Measurements from ENCODE around the gene MAGEA9B.
"Not testable (repeated sequence)": the region's sequence is repeated elsewhere in the genome, so short reads cannot be mapped to it uniquely, and the experiment has no call there.

MAGEA9B gene

DNA sequence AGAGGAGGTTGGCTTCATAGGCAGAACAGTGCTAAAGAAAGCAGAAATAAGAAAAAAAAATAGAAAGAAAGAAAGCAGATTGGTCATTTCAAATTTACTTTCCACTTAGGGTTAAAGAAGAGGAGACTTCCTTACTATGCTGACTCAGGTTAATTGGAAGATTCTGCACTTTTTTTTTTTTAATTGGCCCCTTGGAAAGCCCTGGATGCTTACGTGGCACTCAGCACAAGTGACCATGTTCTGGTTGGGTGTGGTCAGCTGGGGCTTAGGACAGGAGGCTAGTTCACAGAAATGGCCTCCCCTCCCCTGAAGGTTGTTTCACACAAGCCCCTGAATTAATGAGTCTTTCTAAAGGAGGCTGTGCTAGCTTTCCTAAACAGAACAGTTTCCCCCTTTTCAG lies 14.5 kb downstream of the MAGEA9B start:
- no peak for DNase-seq (ENCODE audit: extremely low read depth, low read depth)
- TF ChIP-seq, protein P1, sequence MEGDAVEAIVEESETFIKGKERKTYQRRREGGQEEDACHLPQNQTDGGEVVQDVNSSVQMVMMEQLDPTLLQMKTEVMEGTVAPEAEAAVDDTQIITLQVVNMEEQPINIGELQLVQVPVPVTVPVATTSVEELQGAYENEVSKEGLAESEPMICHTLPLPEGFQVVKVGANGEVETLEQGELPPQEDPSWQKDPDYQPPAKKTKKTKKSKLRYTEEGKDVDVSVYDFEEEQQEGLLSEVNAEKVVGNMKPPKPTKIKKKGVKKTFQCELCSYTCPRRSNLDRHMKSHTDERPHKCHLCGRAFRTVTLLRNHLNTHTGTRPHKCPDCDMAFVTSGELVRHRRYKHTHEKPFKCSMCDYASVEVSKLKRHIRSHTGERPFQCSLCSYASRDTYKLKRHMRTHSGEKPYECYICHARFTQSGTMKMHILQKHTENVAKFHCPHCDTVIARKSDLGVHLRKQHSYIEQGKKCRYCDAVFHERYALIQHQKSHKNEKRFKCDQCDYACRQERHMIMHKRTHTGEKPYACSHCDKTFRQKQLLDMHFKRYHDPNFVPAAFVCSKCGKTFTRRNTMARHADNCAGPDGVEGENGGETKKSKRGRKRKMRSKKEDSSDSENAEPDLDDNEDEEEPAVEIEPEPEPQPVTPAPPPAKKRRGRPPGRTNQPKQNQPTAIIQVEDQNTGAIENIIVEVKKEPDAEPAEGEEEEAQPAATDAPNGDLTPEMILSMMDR (IDR thresholded peaks at IDR 0.05; ENCODE audit: low read depth, low read length) = no peak

DNA sequence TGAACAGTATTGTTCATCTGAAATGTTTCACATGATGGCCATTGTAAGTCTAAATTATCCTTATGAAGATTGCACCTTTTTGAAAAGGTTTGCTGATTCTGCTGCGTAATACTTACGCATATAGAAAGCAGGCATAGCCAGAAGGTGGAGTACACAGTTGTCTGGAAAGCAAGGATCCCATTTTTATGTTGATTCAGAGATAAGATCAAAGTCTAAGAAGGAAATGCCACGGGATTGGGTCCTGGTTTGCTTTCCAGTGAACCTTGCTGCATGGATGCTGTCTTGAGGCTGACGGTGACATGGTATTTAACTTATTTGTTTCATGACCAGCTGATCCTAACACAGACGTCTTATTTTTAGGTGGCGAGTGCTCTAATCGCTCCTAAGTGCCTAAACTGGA lies 15.5 kb downstream of the MAGEA9B start:
- DNase-seq (ENCODE audit: extremely low read depth, low read depth) = no peak
- TF ChIP-seq, protein P1 (IDR thresholded peaks at IDR 0.05; ENCODE audit: low read depth, low read length) = no peak

DNA sequence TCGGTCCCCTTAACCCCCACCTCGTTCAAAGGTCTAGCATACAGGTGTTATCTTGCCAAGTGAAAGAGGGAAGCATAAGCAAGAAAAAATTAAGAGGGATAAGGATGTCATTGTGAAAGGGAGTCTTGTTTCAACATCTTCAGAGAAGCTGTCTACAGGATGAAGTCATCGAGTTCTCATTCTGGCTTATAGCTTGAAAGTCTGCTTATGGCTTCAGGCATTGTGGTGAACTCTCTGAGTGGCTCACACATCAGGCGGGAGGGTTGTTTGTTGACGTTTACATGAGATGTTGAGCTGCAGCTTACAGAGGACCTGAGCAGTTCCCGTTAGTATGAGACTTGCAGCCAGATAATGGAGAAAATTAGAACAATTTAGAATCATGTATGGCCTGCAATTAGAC lies 16.6 kb downstream of the MAGEA9B start:
- DNase-seq (ENCODE audit: extremely low read depth, low read depth) = peak; percentile 23
- TF ChIP-seq, protein P1 (IDR thresholded peaks at IDR 0.05; ENCODE audit: low read depth, low read length) = no peak

DNA sequence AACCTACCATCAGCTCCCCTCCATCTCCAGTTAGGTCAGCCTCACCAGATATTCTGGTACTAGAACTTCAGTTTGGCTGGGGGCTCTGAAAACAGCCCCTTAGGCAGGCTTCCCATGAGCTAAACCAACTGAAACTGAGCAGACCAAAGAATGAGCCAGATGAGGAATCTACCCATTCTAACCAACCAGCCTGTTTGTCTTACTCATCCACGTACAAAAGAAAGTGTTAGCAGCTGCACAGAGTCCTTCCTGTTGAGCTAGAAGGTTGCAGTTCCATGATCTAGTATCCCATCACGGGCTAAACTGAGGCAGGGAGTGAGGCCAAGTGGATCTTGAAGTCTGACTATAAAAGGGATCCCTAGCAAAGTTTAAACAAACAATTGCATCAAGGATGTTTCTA lies 17.5 kb downstream of the MAGEA9B start:
- DNase-seq (ENCODE audit: extremely low read depth, low read depth) = no peak
- TF ChIP-seq, protein P1 (IDR thresholded peaks at IDR 0.05; ENCODE audit: low read depth, low read length) = no peak

DNA sequence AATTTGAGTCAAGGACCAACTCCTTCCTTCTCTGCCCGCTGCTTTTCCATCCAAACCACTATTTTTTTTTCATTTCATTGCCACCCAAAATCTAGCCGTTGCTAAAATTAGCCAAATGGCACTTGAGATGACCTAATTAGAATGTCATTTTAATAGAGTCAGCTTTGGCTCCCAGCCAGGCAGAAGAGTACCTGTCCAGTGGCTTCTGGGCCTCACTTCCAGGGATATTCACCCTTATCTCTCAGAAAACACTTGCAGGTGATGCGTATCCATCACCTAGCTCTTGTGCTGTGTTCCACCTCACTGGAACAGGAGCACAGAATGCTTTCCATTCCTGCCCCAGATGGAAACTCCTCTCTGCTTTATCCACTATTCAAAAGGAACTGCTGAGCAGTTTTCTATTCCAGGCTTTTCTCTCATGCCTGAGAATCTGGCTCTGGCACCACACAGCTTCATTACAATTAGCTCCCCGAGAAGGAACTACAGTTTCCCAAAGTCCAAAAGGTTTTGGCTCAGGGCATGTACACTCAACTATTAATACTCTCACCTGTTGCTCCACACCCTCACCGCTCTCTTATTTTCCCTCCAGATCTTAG lies 18.5 kb downstream of the MAGEA9B start:
- no peak for DNase-seq (ENCODE audit: extremely low read depth, low read depth)
- TF ChIP-seq, protein P1 (IDR thresholded peaks at IDR 0.05; ENCODE audit: low read depth, low read length) = no peak

DNA sequence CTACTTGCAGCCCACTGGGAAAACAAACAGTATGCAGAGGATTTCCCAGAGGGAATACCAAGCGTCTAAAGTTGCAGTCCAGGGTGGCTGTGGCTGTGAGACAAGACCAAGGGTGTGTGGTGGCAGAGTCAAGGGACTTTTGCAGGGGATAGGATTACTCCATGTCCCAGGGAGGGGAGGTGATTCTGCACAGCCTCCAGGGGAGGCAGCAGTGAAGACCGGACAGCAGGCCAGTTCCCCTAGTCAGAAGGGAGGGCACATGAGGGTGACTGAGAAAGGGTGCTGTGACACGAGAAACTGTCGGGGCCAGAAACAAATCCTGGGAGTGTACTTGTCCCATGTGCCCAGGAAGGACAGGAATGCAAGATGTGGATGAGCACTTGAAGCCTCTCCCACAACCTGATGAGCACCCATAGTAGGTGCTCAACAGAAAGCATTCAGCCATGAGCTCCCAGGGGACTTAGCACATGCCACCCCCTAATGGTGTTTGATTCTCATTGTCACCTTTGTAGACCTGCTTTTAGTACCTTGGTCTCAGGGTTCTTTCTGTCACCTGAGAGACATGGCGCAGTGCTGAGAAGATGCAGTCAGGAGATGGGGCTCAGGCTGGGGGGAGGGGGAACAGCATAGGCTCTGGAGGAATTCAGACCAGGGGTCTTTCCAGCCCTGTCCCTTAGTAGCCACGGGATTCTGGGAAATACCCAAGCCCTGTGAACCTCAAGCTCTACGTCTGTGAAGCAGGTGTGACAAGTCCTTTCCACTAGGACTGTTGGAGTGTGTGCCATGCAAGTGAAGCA lies 19.4 kb downstream of the MAGEA9B start:
- DNase-seq (ENCODE audit: extremely low read depth, low read depth) = no peak
- TF ChIP-seq, protein P1 (IDR thresholded peaks at IDR 0.05; ENCODE audit: low read depth, low read length) = no peak

DNA sequence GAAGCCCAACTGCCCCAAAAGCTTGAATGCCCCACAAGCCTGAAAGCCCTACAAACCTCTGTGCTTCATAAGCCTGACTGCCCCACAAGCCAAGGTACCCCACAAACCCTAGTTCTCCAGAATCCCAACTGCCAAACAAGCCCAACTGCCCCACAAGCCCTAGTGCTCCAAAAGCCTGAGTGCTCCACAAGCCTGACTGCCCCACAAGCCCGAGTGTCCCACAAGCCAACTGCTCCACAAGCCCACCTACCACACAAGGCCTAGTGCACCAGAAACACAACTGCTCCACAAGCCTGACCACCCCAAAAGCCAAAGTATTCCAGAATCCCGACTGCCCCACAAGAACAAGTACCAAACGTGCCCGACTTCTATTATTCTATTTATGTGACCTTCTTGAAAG lies 23.9 kb downstream of the MAGEA9B start:
- TF ChIP-seq, protein P1 (IDR thresholded peaks at IDR 0.05; ENCODE audit: low read depth, low read length) = no peak
- no peak for DNase-seq (ENCODE audit: extremely low read depth, low read depth)

DNA sequence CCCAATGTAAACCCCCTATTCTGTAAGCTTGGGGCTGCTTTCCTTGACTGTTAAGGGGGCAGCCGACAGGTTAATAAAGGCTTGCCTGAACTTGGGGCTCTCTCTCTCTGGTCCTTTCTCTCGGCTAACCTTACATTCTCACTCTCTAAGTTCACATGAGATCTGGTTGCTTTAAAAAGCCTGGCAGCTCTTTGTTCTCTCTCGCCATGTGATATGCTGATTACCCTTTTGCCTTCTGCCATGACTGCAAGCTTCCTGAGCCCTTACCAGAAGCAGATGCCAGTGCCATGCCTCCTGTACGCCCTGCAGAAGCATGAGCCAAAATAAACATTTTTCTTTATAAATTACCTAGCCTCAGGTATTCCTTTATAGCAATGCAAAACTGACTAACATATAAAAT lies 32.0 kb downstream of the MAGEA9B start:
- DNase-seq (ENCODE audit: extremely low read depth, low read depth) = not testable (repeated sequence)

DNA sequence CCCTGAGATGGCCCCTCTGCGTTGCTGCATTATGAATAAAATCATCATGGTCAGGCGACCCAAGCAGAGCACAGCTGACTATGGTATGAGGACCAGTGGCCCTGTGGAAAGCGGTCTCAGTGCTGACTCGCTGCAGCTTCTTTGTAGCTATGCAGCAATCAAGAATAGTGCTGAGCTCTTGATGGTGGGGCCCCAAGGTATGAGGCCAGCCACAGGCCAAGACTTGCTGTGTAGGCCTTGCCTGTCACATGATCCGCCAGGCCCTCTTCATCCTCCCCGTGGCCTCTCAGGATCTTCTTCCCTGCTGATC lies 35.4 kb downstream of the MAGEA9B start:
- not testable (repeated sequence) for DNase-seq (ENCODE audit: extremely low read depth, low read depth)

DNA sequence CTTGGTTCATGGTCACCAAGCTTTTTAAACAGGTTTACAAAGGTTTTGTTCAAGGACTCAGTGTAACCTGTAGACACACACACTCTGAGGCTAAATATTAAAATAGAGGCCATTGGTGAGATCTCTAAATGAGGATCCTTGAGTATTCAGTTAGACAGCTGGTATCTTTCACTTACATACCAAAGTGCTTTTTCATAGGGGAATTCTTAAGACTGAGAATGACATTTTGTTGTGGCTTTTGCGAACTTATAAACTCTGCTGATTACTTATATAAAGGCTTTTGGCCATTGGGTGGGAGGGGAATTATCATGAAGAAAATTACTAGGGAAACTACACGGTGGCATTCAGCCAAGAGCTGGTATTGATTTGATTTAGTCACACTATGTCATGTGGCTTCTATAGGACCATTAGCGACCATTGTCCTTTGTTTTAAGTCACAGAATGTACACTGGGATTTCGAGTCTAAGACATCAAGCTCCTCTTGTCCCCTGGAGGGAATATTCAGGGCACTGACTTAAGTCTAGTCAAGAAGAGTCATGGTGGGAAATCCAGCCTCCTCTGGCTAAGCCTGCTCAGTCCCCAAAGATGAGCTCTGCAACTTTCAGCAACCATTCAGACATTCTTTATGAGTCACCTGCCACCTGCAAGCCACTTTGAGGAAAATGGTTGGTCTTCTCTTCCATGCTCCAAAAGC lies 35.9 kb downstream of the MAGEA9B start:
- not testable (repeated sequence) for DNase-seq (ENCODE audit: extremely low read depth, low read depth)

DNA sequence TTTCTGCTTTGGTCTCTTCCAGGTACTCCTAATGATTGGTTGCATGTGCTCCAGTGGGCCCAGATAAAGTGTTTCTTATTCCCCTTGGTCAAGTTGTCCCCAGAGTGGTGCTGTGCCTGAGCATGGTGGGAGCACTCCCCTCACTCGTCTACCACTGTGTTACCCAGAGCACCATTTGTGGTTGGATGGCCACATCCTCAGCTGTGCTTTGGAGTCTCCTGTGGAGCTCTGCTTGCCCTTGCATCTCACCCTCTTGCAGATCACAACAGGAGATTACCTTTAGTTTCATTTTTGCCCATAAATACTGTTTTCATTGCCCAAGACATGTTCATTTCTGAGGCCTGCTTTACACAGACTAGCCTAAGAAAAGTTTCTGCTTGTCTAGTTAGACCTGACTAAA lies 36.8 kb downstream of the MAGEA9B start:
- DNase-seq (ENCODE audit: extremely low read depth, low read depth) = not testable (repeated sequence)

Measured in AG09319 (cell line).